HG03354 (cell line): ENCODE results near the gene ABHD10.
A peak's percentile ranks its signal among the peaks of the same experiment; 100 is the strongest.

ENCODE experiments used
- ATAC-seq: cut with Tn5 transposase; IDR thresholded peaks from one replicate; pipeline ENCODE4 v1.9.1; 2021; ENCODE audit warnings: mild to moderate bottlenecking; ENCODE audit not compliant: unreplicated experiment, poor library complexity, severe bottlenecking

The ABHD10 gene

GRCh38 chr3:111998636-111999483, 20.0 kb downstream of the ABHD10 start, which contains the start of gene TAGLN3:
Gene TAGLN3, plus strand, starts transcription at chr3:111998922. Its CDS starts 501 bp downstream, at chr3:111999423.
- no peak for ATAC-seq

- ATAC-seq: no peak
Observed at GRCh38 chr3:111999484-112000324, 20.9 kb downstream of the ABHD10 start.

DNA sequence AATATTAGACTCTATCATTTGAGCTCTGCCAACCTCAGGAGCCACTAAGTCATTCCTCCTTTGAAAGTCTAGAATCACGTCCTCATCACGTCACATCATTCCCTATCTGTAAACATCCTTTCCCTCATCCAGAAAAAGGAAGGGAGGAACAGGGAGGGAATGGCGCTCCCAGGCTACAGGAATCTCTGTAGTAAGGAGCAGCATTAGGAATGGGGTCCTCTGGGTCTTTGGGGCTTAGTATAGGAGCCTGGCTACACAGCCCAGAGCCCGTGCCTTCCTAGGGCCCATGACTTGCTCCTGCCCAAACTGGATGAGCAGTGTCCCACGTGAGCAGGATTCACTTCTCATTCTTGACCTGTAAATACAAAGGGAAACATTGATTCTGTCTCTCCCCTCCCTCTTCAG, 21.5 kb downstream of the ABHD10 start:
- ATAC-seq: no peak

DNA sequence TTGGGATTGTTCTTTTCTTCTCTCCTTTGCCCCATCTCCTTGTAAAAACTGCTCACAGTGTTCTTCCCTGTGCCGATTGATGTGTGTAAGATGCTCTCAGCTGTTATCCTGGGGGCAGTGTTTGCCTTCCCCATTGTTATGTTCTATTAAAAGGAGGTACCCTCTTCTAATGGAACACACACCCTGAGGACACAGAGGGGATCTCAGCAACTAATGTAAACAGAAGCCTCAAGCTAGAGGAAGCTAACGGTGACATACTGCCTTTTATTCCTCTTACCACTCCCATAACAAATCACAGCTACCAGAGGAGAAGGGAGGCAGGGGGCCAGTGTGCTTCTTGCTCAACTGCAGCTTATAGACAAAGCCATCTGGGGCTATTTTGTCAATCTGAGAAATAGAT, 22.1 kb downstream of the ABHD10 start:
- ATAC-seq: no peak

DNA sequence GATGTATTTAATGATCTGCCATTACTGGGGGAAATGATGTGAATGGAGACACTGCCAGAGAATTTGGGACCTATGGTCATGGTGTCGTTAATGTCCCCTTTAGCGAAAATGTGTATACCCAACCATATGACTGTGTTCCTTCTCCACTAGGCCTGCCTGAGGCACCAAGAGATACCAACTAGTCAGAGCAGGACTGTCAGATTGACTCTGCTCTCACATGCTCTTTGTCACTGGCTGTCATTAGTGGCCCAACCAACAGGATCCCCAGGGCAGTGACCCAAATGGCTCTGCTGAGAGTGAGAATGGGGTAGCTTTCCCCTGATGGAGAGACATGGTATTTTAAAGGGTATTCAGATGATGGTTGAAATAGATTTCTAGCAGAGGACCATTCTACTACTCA, 22.7 kb downstream of the ABHD10 start:
- ATAC-seq: no peak

GRCh38 chr3:112002096-112002971, 23.5 kb downstream of the ABHD10 start:
- no peak for ATAC-seq

DNA sequence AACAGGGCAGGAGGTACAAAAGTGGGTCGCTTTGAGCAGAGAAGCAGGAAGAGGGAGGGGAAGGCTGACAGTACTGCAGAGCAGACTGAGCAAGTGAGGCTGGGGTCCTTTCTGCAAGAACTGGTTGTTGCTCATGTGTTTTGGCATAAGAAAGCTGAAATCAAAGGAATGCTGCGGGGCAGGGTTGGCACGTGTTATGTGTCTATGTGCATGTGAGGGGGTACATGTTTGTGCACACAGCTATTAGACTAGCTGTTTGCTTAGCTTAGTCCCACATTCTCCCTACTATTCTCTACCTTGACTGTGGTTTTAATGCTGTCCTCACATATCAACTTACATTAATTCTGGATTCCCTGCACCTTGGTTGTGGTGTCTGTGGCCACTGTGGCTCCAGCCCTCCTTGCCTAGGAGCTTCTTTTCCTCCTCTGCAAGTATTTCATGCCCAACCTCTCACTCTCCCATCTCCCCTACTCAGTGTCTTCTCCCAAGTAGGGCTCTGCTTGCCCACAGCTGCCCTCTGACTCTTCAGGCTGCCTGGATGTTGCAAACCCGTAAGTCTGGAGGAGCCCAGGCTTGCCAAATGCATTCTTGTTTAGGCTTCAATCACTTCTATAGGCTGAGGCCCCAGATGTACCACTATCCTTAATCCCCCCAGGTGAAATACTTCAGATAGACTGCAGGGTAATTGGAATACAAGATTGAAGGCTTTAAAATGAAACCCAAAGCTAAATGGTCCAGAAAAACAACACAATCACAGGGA, 24.7 kb downstream of the ABHD10 start:
- no peak for ATAC-seq

GRCh38 chr3:112004187-112004586, 25.4 kb downstream of the ABHD10 start:
- no peak for ATAC-seq

DNA sequence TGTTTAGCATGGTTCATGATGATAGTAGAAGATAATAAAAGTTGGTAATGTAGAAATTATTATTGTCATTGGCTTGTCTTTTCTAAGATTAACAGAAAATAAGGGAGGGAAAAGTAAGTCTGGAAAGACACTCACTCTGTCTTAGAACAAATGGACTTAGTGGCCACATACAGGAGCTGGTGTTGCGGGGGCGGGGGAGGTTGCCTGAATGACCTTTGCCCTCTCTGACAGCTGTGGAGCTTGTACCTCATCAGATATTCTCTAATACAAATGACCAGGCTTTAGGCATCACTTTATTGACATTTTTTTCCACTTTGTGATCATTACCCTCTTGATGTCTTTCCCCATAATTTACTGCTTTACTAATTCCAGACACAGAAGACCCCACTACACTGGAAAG, 25.8 kb downstream of the ABHD10 start:
- ATAC-seq: no peak

- ATAC-seq: no peak
Observed at GRCh38 chr3:112005091-112005672, 26.4 kb downstream of the ABHD10 start.

- no peak for ATAC-seq
Observed at GRCh38 chr3:112007633-112008032, 28.8 kb downstream of the ABHD10 start.

DNA sequence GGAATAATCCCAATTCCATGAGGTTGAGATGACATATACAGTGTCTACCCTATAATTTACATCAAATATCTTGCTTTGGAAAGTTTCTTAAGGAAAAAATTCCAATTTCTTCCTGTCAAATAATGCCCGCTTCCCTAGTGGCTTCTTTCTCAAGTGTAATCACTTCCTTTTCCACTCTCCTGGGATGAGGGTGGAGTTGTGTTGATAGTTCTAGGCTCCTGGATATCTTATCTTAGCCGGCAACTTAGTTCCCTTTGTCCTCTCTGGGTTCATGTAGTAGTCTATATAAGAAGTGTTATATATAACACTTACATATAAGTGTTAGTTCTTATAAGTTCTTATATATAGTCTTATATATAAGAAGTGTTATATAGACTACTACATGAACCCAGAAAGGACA, 30.8 kb downstream of the ABHD10 start:
- ATAC-seq: no peak

DNA sequence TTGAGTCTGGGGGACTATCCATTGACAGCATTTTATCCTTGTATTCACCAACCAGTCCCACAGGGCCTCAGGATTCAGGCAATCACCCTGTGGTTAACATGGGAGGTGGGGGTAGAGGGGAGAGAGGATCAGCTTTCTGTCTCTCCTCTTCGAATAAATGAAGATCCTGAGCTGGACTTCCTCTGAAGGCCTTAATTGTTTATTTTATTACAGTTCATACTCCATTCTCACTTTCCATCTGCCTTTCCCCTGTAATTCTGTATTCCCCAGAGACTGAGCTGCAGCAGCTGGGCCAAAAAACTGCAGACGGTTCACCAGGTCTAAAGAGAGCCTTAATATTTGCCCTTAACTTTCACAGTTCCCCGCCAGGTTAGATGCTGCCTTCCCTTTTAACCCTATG, 31.8 kb downstream of the ABHD10 start:
- ATAC-seq: no peak

DNA sequence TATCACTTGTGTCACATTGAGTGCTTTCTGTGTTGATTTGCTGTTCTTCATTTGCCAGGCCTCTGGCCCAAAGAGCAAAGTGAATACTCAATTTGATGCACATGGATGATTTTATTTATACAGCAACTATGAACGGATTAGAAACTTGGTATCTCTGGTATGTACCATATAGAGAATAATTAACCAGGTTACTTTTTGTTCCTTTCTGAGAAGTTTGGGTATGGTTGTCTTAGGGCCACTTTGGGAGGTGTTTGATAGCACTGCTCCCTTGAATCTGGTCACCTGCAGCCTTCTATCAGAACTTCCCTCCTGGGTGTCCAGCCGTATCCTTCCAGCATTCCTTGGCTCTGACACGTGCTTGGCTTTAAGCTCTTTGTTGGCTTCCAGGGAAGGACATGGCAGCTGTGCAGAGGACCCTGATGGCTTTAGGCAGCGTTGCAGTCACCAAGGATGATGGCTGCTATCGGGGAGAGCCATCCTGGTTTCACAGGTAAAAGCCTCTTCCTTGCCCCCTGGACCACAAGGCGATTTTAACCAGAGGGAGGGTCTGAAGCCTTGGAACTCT, 32.6 kb downstream of the ABHD10 start:
- ATAC-seq: no peak

GRCh38 chr3:112012205-112012992, 33.6 kb downstream of the ABHD10 start:
- no peak for ATAC-seq

- peak; percentile 90 for ATAC-seq
Observed at GRCh38 chr3:112013058-112013783, 34.4 kb downstream of the ABHD10 start.

DNA sequence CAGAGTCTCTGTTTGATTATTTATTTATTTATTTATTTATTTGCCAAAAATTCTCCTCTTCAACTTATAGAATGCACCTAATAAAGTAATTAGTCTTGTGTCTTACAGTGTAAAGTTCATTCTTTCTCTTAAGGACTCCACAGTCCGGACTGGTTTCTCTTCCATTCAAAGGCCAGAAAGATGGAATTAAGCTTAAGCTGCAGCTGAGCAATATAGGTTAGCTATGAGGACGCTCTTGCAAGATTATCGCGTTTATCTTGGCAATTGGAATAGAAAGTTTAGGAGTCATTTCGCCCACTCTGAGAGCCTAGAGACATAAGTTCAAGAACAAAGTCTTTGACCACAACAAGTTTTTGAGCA, 34.9 kb downstream of the ABHD10 start:
- peak; percentile 32 for ATAC-seq
